H4 (cell line): ENCODE data around the gene MRAS. TPM values are rescaled to one million over a fixed set of nuclear protein-coding genes. Genes with fewer than 3 reads are reported as not detected.
"Not testable (repeated sequence)": the region's sequence is repeated elsewhere in the genome, so short reads cannot be mapped to it uniquely, and the experiment has no call there.

Source experiments
- DNase-seq: peaks from one replicate; pipeline ENCODE4 v3.0.0-alpha.2; 2015; ENCODE audit warnings: low spot score
- total RNA-seq: library from RNA; depleted of rRNA; stranded (reverse); fragments of >200 nt; shearing (Covaris generic); gene quantifications from 2 replicates; pipeline ENCODE4 v1.2.3, GENCODE V29; 2014

Gene MRAS
- total RNA-seq, 1 experiment from 2014 or later: 9.4 TPM

GRCh38 chr3:138389841-138390581, 41.6 kb downstream of the MRAS start:
- DNase-seq: peak; percentile 88

- DNase-seq: no peak
Observed at GRCh38 chr3:138390582-138390932, 42.2 kb downstream of the MRAS start.

DNA sequence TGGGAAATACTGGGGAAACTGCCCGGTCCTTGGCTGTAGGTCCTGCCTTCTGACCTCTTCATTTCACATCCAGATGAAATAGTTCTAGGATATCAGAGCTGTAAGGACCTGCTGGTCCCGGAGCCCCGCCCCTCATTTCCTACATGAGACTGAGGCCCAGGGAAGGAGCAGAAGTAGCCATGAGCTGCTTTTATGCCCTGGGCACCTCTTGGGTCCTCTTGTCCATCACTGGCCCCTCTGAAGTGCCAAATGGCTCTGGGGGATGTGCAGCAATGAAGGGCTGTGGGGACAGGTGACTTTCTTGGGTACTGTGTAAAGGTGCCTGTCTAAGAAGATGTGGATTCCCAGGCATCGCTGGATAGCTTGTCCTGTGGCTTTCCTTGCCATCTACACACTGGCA, 45.8 kb downstream of the MRAS start:
- DNase-seq: no peak

- DNase-seq: no peak
Observed at GRCh38 chr3:138394686-138395085, 46.3 kb downstream of the MRAS start.

DNA sequence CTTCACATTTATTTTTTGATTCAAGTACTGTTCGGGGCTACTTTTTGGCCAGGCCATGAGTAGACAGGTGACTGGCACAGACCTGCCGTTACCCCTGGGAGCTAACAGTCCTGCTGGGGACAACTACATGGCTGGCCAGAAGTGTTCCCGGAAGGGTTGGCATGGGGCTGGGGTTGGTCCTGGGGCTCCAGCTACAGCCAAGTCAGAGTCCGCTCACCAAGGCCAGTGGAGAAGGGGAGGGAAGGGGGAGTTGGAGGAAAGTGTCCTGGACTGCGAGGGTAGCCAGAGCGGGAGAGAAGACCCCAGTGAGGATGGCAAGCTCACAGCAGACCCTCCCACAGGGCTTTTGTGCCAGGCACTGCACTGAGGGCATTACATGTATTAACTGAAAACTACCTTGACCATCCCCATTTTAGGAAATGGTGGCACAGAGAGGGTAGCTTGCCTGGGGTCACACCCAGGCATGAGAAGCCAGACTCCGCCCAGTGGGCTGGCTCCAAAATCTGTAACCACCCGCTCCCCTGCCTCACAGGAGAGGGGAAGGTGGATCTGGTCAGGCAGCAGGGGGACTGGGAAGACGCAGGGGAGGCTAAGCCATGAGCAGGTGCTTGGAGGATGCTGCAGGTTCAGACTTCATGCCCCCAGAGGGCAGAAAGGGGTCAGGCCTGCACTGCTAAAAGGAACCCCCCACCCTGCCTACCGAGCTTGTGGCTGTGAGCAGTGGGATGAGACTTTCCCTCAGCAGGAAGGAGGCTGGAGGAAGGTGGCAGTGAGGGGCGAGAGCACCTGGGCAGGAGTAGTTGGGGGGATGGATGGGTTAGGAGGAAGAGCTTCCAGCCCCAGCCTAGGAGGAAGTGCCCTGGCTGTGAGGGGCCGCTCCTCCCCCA, 47.7 kb downstream of the MRAS start:
- no peak for DNase-seq

DNA sequence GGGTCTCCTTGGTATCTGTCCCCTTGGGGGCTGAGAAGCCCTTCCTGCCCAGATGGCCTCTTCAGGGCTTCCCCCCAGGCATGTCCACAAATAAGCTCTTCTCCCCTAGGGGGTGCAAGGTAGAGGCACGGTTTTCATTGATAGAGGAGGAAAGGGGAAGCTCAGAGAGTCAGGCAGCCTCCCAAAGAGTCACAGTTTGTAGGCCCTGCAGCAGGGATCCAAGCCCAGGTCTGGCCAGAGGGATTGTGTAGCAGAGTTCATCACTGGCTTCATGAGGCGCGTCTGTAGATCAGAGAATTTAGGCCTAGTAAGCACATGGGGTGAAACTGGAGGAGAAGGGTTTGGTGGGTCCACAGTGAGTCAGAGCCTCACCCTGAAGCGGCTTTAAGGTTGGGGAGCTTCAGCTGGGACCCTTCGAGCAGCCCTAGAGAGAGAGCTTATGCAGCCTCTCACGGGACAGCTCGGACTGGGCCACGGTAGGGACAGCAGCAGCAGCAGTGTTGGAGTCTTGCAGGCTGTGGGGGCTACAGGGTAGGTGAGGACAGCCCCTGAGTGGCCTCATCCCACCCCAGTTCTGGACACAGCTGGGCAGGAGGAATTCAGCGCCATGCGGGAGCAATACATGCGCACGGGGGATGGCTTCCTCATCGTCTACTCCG, 48.5 kb downstream of the MRAS start:
- no peak for DNase-seq

DNA sequence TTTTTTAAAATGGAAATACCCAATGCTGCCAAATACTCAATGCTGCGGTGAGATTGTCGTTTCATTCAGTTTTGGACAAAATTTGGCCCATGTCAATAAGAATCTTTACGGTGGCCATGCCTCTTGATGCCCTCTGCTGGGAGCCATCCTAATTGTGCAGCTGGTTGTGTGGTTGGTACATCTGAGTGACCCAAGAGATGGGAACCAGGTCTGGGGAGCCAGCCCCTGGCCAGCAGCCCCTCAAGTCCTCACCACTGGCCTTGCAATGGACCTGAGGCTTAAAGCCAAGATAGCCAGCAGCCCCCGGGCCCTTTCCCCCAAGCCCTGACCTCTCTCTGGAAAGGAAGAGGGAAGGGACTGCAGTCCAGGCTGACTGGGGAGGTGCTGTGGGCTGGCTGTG, 49.6 kb downstream of the MRAS start:
- no peak for DNase-seq

DNA sequence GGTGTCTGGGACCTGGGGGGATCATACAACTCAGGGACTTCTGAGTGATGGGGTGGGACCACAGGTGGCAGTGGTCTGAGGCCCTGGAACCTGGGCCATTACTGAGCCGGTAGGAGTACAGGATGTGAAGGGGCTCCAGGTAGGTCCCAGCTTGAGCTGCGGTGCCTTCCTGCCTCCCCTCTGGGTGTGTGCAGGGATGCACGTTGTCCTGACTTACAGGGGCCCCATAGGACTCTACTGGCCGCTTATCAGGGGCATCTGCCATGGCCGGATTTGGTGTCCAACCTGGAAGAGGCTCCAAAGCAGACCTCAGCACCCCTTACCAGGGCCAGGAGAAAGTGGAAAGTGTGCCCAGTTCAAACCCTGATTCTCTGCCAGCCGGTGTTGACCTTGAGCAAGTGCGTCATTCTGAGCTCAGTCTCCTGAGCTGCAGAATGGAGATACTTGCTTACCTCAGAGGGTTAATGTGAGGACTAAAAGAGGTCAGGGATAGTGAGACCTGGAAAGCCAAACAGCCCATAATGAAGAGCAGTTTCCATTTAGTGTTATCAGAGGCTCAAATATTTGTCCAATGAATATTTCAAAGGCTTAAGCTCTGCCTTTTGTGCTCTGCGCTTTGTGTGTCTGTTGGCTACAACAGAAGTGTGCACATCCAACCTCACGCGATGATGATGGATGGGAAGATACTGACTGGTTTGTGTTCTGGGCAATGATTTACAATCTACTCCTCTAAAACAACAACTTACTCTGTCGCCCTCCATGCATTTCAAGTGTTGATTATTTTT, 50.6 kb downstream of the MRAS start:
- no peak for DNase-seq

DNA sequence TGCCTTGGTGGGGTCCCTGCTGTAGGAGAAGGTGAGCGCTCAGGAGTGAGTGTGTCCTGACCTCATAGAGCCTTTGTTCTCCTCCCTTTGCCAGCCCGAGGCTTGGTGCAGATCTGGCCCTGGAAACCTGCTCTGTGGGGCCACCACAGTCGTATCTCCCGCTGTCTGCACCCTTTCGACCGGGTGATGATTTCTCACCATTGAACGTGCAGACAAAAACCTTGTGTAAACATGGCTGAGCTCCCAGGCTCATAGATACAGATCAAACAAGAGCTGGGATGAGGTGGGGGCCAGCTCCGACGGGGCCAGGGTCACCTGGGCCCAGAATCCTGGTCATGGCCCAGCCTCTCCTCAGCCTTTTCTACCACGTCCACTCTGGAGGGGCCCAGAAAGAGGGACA, 51.4 kb downstream of the MRAS start:
- DNase-seq: no peak

DNA sequence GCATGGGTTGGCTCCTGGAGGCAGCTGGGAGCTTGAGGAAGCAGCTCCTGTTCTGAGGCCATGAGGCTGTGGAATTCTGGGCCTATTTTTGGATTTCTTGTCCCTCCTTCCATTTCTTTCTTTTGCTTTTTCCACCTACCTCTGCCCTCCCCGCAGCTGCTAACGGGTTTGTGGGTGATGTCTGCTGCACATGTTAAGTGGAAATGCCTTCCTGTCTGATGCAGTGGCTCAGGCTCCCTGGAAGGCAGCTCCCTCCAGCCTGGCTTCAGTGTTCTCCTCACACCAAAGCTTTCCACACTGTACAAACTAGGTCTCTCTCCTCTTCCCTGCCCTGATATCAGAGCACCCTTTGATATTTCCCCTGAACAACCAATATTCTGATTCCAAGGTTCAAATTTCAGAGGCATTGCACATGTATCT, 52.3 kb downstream of the MRAS start:
- DNase-seq: no peak

DNA sequence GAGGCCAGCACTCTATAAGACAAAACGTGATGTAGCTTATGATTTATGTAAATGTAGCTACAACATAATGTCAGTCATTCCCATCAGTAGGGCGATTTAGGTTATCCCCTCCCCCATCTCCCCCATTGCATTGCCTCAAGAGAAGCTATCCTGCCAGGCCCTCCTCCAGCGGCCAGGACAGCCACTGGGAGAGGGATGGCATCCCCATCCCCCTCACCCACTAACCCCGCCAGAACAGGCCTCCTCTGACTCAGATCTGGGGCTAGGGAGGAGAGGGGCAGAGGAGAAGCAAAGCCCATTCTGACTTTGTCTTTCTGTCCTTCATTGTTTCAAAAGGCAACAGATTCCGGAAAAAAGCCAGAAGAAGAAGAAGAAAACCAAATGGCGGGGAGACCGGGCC, 53.5 kb downstream of the MRAS start:
- DNase-seq: no peak

DNA sequence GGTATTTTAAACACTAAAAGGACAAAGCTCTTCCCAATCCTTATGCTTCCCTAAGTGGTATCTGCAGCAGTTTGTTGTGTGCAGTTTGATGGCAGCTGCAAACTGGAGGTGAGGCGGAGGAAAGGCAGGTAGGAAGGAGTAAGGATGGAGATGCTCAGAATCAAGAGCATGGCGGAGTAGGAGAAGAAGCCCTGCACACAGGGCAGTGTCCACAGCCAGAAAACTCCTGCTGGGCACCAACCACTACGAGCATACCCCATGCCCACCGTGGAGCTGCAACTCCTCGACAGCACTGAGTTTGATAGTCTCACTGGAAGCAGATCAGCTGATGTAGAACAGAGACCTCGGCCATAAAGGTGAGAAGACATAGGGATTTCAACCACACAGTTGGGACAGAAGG, 55.7 kb downstream of the MRAS start:
- no peak for DNase-seq

DNA sequence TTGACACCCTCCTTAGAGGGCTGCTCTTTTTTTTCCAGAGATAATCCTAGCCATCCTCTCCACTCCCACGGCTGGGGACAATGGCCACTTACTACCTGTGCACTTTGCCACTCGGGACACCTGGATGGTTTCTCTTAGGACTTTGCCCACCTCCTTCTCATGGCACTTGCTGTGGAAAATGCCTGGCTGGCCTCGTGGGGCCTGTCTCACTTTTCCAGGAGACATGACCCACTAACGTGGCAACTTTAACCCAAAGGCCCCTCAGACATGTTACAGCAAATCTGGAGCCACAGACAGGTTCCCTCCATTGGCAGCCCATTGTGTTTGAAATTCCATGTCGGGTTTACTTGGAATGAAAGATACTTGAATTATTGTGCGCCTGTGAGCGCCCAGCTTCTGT, 56.6 kb downstream of the MRAS start:
- no peak for DNase-seq

DNA sequence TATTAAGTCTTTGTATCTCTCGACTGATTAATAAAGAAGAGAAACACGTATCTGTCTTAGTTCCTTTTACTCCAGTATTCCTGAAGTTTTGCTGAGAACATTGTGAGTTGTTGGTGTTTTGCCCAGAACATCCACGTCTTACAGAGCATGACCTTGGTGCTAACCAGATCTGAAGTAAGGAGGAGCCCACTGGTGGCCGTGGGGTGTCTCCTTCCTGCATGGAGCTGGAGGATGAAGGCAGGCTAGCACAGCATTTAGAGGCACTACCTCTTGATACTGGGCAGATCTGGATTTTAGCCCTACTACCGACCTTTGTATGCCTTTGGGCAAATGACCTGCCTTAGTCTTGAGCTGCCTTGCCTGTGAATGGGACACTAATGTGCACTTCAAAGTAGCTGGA, 57.1 kb downstream of the MRAS start:
- no peak for DNase-seq

- DNase-seq: no peak
Observed at GRCh38 chr3:138406606-138407005, 58.2 kb downstream of the MRAS start.

DNA sequence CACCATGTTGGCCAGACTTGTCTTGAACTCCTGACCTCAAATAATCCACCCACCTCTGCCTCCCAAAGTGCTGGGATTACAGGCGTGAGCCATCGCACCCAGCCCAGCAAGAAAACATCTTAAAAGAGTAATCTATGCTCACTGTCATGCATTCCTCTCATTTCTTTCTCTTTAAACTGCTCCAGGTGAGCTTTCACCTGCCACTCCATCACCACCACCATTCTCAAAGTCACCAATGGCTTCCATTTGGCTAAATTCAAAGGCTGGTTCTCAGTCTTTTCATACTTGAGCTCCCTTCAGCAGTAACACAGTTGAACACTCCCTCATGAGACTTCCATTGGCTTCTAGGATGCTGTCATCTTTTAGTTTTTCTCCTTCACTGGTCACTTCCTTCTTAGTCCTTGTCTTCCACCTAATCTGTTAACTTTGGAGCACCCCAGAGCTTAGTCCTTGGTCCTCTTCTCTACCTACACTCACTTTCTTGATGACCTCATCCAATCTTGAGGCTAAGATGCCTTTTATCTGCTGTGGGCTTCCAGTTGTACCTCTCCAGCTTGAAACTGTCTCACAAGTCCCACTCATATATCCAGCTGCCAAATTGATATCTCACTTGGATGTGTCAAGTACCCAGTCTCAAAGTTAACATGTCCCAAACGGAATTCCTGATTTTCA, 59.0 kb downstream of the MRAS start:
- DNase-seq: no peak

DNA sequence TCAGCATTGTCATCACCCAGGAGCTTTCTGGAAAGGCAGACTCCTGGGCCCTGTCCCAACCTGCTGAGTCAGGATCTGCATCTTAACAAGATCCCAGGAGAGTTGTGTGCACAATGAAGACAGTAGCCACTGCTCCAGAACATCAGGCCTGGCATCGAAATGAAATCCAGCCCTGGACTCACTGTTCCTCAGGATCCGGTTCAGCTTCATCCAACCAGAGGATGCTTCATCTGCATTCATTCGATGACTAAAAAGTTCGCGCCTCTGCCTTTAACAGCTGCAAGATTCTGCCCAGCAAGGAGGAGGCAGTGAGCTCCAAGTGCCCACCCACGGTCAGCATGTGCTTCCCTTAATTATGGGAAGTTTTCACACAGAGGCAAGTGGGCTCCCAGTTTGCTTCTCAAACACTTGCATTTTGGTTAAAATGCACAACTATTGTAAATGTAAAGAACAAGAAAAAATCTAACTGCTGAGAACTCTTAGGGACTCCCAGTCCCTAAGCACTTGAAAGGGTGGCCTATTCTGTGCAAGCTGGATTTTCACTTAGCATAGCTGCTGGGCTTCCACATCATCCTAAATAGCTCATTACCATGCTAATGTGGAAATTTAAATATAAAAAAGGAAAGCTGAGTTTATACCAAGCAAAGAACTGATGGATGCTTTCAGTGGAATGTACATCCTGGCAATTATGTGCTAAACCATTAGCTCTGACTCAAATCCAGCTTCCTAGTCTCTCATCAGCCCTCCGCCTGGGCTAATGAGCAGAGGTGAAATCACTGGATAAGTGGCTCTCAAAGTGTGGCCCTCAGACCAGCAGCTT, 60.6 kb downstream of the MRAS start:
- no peak for DNase-seq

DNA sequence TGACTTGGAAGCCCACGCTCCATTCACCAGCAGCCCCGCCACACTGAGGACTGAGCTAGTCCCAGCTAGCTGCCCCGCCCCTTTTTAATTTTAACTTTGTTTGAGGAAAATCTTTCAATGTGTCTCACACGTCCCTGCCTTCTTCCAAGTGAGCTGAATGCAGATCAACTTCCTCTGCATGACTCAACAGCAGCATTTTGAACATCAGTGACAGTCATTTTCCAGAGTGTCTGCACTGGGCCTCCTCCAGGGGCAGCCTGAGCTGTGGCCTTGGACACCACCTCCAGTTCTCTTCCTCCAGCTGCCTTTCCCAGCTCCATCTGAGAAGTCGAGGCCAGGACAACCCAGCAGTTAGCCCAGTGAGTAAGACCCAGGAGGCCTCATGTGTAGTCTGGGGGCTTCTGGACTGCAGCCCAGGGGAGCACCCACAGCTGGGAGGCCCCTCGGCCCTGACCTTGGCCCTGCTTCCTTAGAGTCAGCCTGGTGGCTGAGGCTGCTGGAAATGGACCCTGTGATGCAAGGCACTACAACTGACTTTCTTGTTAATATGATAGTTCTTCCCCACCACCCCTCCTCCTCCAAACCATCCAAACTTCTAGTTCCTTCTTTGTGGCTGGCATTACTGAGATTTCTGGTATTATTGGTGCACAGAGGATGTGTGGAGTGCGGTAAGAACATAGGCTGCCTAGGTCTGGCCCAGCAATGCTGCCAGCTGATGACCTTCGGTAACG, 64.6 kb downstream of the MRAS start:
- DNase-seq: no peak

DNA sequence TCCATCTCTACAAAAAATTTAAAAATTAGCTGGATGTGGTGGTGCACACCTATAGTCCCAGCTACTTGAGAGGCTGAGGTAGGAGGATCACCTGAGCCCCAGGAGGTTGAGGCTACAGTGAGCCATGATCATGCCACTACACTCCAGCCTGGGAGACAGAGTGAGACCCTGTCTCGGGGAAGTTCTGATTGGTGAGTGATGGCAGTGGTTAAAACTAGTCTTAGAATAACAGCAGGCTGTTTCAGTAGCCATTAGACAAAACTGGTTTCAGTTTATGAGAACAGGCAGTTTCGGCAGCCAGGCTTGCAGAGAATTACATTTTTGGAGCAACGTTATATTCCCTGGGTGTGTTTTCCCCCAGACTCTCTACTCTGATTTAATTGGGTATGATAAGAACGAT, 67.9 kb downstream of the MRAS start:
- not testable (repeated sequence) for DNase-seq

- DNase-seq: peak; percentile 87
Observed at GRCh38 chr3:138417559-138417982, 69.2 kb downstream of the MRAS start.
